GM13977 (cell line): ENCODE data around the gene GRIA4.

Source experiments
- DNase-seq: peaks from one replicate; pipeline ENCODE4 v3.0.0; 2012; ENCODE audit warnings: low spot score
- CTCF ChIP-seq: IDR thresholded peaks from 2 replicates; pipeline ENCODE4 v1.5.1; 2012; ENCODE audit warnings: mild to moderate bottlenecking, control low read depth; ENCODE audit not compliant: insufficient read depth; ENCODE audit errors: extremely low read depth, missing control alignments
- in situ Hi-C: fragments of 300-500 bp; cut with MboI; formaldehyde crosslinking; loops from one replicate; pipeline ENCODE4 v1.12.0; 2022; ENCODE audit warnings: low sequenced_read_pairs, low pct_unique_long_range_greater_than_20kb, mixed read lengths, inconsistent platforms; ENCODE audit not compliant: unreplicated experiment

GRIA4 gene

DNA sequence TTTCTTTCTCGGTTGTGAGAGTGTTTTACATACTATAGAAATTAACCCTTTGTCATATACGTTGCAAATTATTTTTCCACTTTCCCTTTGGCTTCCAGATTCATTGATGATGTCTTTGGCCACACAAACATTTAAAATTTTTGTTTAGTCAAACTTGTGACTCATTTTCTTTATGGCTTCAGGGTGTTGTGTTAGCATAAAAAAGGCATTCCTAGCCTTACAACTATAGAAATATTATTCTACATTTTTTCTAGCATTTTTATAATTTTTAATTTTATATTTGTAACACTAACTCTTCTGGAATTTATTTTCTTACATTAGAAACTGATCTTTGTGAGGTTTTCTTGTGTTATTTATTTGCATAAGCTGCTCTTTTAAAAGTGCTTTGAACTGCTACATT, 12.1 kb downstream of the GRIA4 start:
- in situ Hi-C loops: no loop called here
- no peak for TF ChIP-seq CTCF
- DNase-seq: no peak

- in situ Hi-C loops: no loop called here
- no peak for DNase-seq
- TF ChIP-seq CTCF: no peak
These were observed 22.4 kb downstream of the GRIA4 start for GRCh38 chr11:105632316-105632715.

DNA sequence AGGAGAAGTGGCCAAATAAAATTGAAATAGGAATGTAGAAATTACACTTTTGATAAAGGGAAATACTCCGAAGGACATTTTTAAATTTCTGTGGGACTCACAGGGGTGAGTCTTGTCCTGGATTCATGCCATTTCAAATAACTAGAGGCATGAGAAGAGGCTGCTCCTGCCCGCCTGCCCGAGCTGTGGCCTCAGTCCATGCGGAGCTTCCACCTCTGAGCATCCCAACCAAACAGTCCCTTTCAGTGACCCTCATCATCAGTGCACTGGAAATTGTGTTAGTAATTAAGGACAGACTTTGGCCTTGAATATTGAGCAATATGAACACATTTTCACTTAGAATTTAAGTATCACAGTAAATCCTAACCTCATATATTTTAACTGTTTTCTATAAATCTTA, 25.6 kb downstream of the GRIA4 start:
- DNase-seq: no peak
- no peak for TF ChIP-seq CTCF
- in situ Hi-C loops: no loop called here

DNA sequence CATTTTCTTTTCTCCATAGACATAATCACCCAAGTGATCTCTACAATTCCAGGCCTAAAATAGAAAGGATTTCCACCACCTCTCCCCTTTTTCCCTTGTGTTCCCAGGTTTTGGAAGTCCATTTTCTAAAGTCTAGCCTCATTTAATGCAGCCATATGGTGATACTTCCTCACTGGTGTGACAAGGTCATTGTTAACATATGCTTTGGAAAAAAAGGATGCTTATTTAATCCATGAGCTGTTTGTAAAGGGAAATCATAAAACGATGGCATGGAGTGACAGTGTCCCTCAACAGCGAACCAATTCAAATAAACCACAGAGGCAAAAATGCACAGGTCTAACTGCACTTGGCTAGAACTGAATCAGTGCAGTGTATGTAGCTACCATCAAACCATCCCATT, 26.6 kb downstream of the GRIA4 start:
- DNase-seq: no peak
- TF ChIP-seq CTCF: no peak
- in situ Hi-C loops: no loop called here

- no peak for TF ChIP-seq CTCF
- in situ Hi-C loops: no loop called here
- no peak for DNase-seq
These were observed 29.7 kb downstream of the GRIA4 start for GRCh38 chr11:105639527-105639926.

GRCh38 chr11:105641433-105641832, 31.6 kb downstream of the GRIA4 start:
- in situ Hi-C loops: no loop called here
- TF ChIP-seq CTCF: no peak
- no peak for DNase-seq

- in situ Hi-C loops: no loop called here
- TF ChIP-seq CTCF: no peak
These were observed 33.0 kb downstream of the GRIA4 start for GRCh38 chr11:105642870-105643269.

More at GRCh38 chr11:105642870-105643269, 33.0 kb downstream of the GRIA4 start:
- DNase-seq: no peak
